H1 (cell line): Measurements from ENCODE around the gene SSUH2. TPM values are rescaled to one million over a fixed set of nuclear protein-coding genes. Genes with fewer than 3 reads are reported as not detected.

ENCODE experiments used
- CTCF ChIA-PET: fragments of 300-600 bp; sonication (Branson Sonifier 250); formaldehyde crosslinking; loops from one replicate; lab custom pipeline; 2021; ENCODE audit not compliant: partially characterized antibody; lab: Charles Lee
- POLR2A ChIA-PET: fragments of 300-600 bp; sonication (Branson Sonifier 250); formaldehyde crosslinking; loops from one replicate; lab custom pipeline; 2021; ENCODE audit warnings: inconsistent platforms; ENCODE audit not compliant: partially characterized antibody; lab: Charles Lee
- DNase-seq, 2 experiments: peaks; one replicate each; pipeline versions ENCODE4 v3.0.0 to v3.0.0-alpha.2; 2010 to 2022; ENCODE audit warnings: low spot score in 2 of 2, low read depth in 1 of 2, mixed read lengths in 1 of 2
- FAIRE-seq: peaks from 2 replicates; lab custom pipeline; 2011; peaks lifted over from hg19 to GRCh38; lab: Jason Lieb, UNC
- H2AFZ ChIP-seq: 2 replicates; pipeline ENCODE4 v1.8.1; 2012; ENCODE audit warnings: low read length, inconsistent platforms
- H2AK5ac ChIP-seq: 2 replicates; pipeline ENCODE4 v1.6.1; 2013; ENCODE audit warnings: low read depth, low read length
- H2BK120ac ChIP-seq: replicated peaks from 2 replicates; pipeline ENCODE3; 2013; ENCODE audit warnings: low read depth, low read length, inconsistent platforms
- H2BK12ac ChIP-seq: 2 replicates; pipeline ENCODE4 v1.6.1; 2013; ENCODE audit warnings: low read depth, low read length
- H2BK15ac ChIP-seq: 2 replicates; pipeline ENCODE4 v1.6.1; 2013; ENCODE audit warnings: low read length
- H2BK20ac ChIP-seq: 2 replicates; pipeline ENCODE4 v1.6.1; 2013; ENCODE audit warnings: low read length
- H2BK5ac ChIP-seq: 2 replicates; pipeline ENCODE4 v1.6.1; 2013; ENCODE audit warnings: low read depth, low read length
- H3K14ac ChIP-seq: 2 replicates; pipeline ENCODE4 v1.6.1; 2013; ENCODE audit warnings: inconsistent platforms; ENCODE audit not compliant: insufficient read length
- H3K18ac ChIP-seq: 2 replicates; pipeline ENCODE4 v1.6.1; 2013; ENCODE audit warnings: low read length; ENCODE audit errors: extremely low read depth
- H3K23ac ChIP-seq: 2 replicates; pipeline ENCODE4 v1.6.1; 2013; ENCODE audit warnings: inconsistent platforms; ENCODE audit not compliant: insufficient read length
- H3K23me2 ChIP-seq: 2 replicates; pipeline ENCODE4 v1.6.1; 2013; ENCODE audit warnings: low read depth, low read length
- H3K27ac ChIP-seq: 2 replicates; pipeline ENCODE4 v1.6.1; 2011; ENCODE audit warnings: low read depth, low read length, inconsistent platforms
- H3K27me3 ChIP-seq, 4 experiments: replicated peaks in 1 of 4; 1 replicate in 1 of 4; 2 replicates in 3 of 4; pipeline versions ENCODE4 v1.6.1 to v1.8.1; 2011 to 2013; ENCODE audit warnings: low read length in 3 of 4, mild to moderate bottlenecking in 3 of 4, inconsistent platforms in 2 of 4, mixed read lengths in 2 of 4, moderate library complexity in 1 of 4; ENCODE audit not compliant: control insufficient read depth in 3 of 4, insufficient read depth in 3 of 4; ENCODE audit errors: extremely low read depth in 1 of 4
- H3K36me3 ChIP-seq, 4 experiments: 2 replicates each; pipeline versions ENCODE4 v1.6.1 to v1.8.1; 2011 to 2013; ENCODE audit warnings: mild to moderate bottlenecking in 4 of 4, low read length in 3 of 4, moderate library complexity in 2 of 4, control low read depth in 1 of 4, inconsistent platforms in 1 of 4; ENCODE audit not compliant: insufficient read depth in 4 of 4, control insufficient read depth in 2 of 4
- H3K4ac ChIP-seq: replicated peaks from 2 replicates; pipeline ENCODE3; 2013; ENCODE audit warnings: low read length, low read depth, mixed read lengths, inconsistent platforms; ENCODE audit not compliant: insufficient read length
- H3K4me1 ChIP-seq, 4 experiments: replicated peaks in 1 of 4; 1 replicate in 1 of 4; 2 replicates in 3 of 4; pipeline versions ENCODE4 v1.6.1 to v1.8.1; 2011 to 2013; ENCODE audit warnings: low read length in 3 of 4, inconsistent platforms in 2 of 4, mixed read lengths in 1 of 4; ENCODE audit not compliant: insufficient read depth in 4 of 4, control insufficient read depth in 3 of 4
- H3K4me2 ChIP-seq, 2 experiments: 2 replicates each; pipeline versions ENCODE4 v1.6.1 to v1.8.1; 2011 to 2013; ENCODE audit warnings: low read depth in 2 of 2, low read length in 2 of 2, control low read depth in 1 of 2, inconsistent platforms in 1 of 2, mild to moderate bottlenecking in 1 of 2; ENCODE audit not compliant: insufficient read depth in 1 of 2
- H3K4me3 ChIP-seq, 4 experiments: fragments of 200-600, 300-600 bp in 1 of 4; sonication (generic), shearing (Covaris generic), sonication (Bioruptor Twin) in 1 of 4; 2 replicates each; pipeline versions ENCODE4 v1.5.1 to v1.8.1; 2011 to 2016; ENCODE audit warnings: low read length in 4 of 4, low read depth in 3 of 4, control low read depth in 2 of 4, inconsistent platforms in 2 of 4, mild to moderate bottlenecking in 2 of 4, mixed read lengths in 1 of 4, moderate library complexity in 1 of 4; ENCODE audit not compliant: insufficient read depth in 2 of 4; ENCODE audit errors: extremely low read depth in 1 of 4
- H3K56ac ChIP-seq: replicated peaks from 2 replicates; pipeline ENCODE3; 2013; ENCODE audit warnings: low read depth, mild to moderate bottlenecking, mixed read lengths, low read length, inconsistent platforms; ENCODE audit not compliant: insufficient read length
- H3K79me1 ChIP-seq: 2 replicates; pipeline ENCODE4 v1.6.1; 2013; ENCODE audit warnings: low read depth, low read length, control low read depth
- H3K79me2 ChIP-seq, 2 experiments: 2 replicates each; pipeline versions ENCODE4 v1.6.1 to v1.8.1; 2012 to 2013; ENCODE audit warnings: low read length in 2 of 2, mild to moderate bottlenecking in 2 of 2, inconsistent platforms in 1 of 2; ENCODE audit not compliant: insufficient read depth in 2 of 2, control insufficient read depth in 1 of 2
- H3K9ac ChIP-seq, 4 experiments: replicated peaks in 1 of 4; 1 replicate in 1 of 4; 2 replicates in 3 of 4; pipeline versions ENCODE4 v1.6.1 to v1.8.1; 2011 to 2013; ENCODE audit warnings: low read depth in 3 of 4, low read length in 3 of 4, control low read depth in 2 of 4, mild to moderate bottlenecking in 2 of 4, moderate library complexity in 2 of 4, inconsistent platforms in 1 of 4; ENCODE audit errors: extremely low read depth in 1 of 4
- H3K9me3 ChIP-seq, 2 experiments: 2 replicates each; pipeline versions ENCODE4 v1.6.1 to v1.8.1; 2012 to 2013; ENCODE audit warnings: mild to moderate bottlenecking in 2 of 2, moderate library complexity in 2 of 2, control low read depth in 1 of 2, inconsistent platforms in 1 of 2, low read depth in 1 of 2, low read length in 1 of 2, mixed read lengths in 1 of 2; ENCODE audit not compliant: insufficient read depth in 2 of 2
- H4K20me1 ChIP-seq, 2 experiments: replicated peaks in 1 of 2; 2 replicates each; pipeline versions ENCODE3 to v1.8.1; 2011 to 2013; ENCODE audit warnings: inconsistent platforms in 2 of 2, low read length in 2 of 2, mild to moderate bottlenecking in 1 of 2; ENCODE audit not compliant: insufficient read depth in 2 of 2, control insufficient read depth in 1 of 2
- H4K5ac ChIP-seq: 2 replicates; pipeline ENCODE4 v1.6.1; 2013; ENCODE audit warnings: low read length, low read depth, mixed read lengths, inconsistent platforms; ENCODE audit not compliant: insufficient read length
- H4K8ac ChIP-seq: 2 replicates; pipeline ENCODE4 v1.8.0; 2013; ENCODE audit warnings: mild to moderate bottlenecking, moderate library complexity, low read length, inconsistent platforms; ENCODE audit not compliant: insufficient read depth; ENCODE audit errors: extremely low read depth
- H4K91ac ChIP-seq: replicated peaks from 2 replicates; pipeline ENCODE3; 2013; ENCODE audit warnings: low read length, mixed read lengths, inconsistent platforms; ENCODE audit not compliant: insufficient read length
- ATF3 ChIP-seq: IDR thresholded peaks from 2 replicates; pipeline ENCODE4 v1.6.1; 2011; ENCODE audit warnings: low read depth, mild to moderate bottlenecking, low read length; ENCODE audit not compliant: insufficient read depth
- CEBPB ChIP-seq: IDR thresholded peaks from 2 replicates; pipeline ENCODE4 v1.6.1; 2012; ENCODE audit warnings: low read depth, low read length
- CREB1 ChIP-seq: IDR thresholded peaks from 2 replicates; pipeline ENCODE4 v1.6.1; 2012; ENCODE audit warnings: inconsistent platforms
- EGR1 ChIP-seq: IDR thresholded peaks from 2 replicates; pipeline ENCODE4 v1.6.1; 2011; ENCODE audit warnings: low read depth, low read length, borderline replicate concordance
- RBBP5 ChIP-seq: IDR thresholded peaks from 2 replicates; pipeline ENCODE4 v1.7.1; 2012; ENCODE audit warnings: low read depth, mild to moderate bottlenecking, inconsistent platforms, low read length, moderate library complexity, borderline replicate concordance
- SIN3A ChIP-seq, 2 experiments: IDR thresholded peaks in 1 of 2; conservative IDR thresholded peaks in 1 of 2; 2 replicates each; pipeline ENCODE4 v1.6.1; 2011 to 2012; ENCODE audit warnings: low read length in 2 of 2, improper control_type of control experiment in 1 of 2, low read depth in 1 of 2, mild to moderate bottlenecking in 1 of 2
- SP2 ChIP-seq: IDR thresholded peaks from 2 replicates; pipeline ENCODE4 v1.6.1; 2012; ENCODE audit warnings: mild to moderate bottlenecking, low read length, inconsistent platforms
- SP4 ChIP-seq: IDR thresholded peaks from 2 replicates; pipeline ENCODE4 v1.6.1; 2012; ENCODE audit warnings: low read length, inconsistent platforms
- polyA plus RNA-seq, 7 experiments: library from polyadenylated mRNA; depleted of rRNA in 3 of 7; stranded (reverse) in 5 of 7; unstranded in 2 of 7; fragments of >200 nt in 5 of 7; fragments of 200-250 nt in 2 of 7; gene quantifications; 1 replicate in 5 of 7; 2 replicates in 1 of 7; 4 replicates in 1 of 7; pipeline versions ENCODE4 v1.2.1 to v1.2.3, GENCODE V29; 2011 to 2013; ENCODE audit warnings: missing spikeins in 2 of 7, mixed read lengths in 2 of 7
- total RNA-seq: library from RNA; stranded (reverse); fragmentation: NEBNext Ultra II Directional; extraction: Animal tissue kit (Norgen Biotek cat#: 25700); gene quantifications from 2 replicates; pipeline ENCODE4 v1.2.1, GENCODE V29; 2021

Gene SSUH2
- total and polyA plus RNA-seq, 2 of the 8 experiments (the other 6 are each of a cell fraction or from before 2014, with no cell fraction given): 0.62 to 0.69 TPM

- TF ChIP-seq SP4: no peak
Measured at GRCh38 chr3:8669019-8669418, 24.4 kb upstream of the SSUH2 start (continued).

DNA sequence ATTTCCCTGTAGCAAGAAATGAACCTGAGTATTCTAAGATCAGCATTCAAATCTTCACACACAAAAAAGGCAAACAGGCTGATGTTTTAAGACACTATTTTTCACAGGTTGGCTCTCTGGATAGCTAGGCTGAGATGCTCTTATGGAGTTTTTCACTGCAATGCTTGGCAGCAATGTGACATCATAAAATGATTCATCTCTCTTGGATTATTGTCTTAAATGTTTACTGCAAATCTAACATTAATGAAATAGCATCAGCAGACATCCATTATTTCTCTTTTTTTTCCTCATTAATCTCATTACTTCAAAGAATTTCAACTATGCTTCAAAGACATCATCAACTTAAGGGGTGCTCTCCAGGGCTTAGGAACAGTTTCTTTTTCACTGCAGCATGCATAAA, 23.6 kb upstream of the SSUH2 start:
- H3K4me1 ChIP-seq: no peaks in the 10 kb centered on the region
- no peak overlapping the region for H3K4me3 ChIP-seq
- no peaks in the 10 kb centered on the region for H3K79me1 ChIP-seq
- H3K27ac ChIP-seq: no peak overlapping the region
- H3K9me3 ChIP-seq: no peaks in the 10 kb centered on the region
- no peak overlapping the region for H2BK120ac ChIP-seq
- H2AK5ac ChIP-seq: no peak overlapping the region
- no peak overlapping the region for H2BK5ac ChIP-seq
- H3K18ac ChIP-seq: no peak overlapping the region
- no peaks in the 10 kb centered on the region for H3K36me3 ChIP-seq
- H4K20me1 ChIP-seq: no peaks in the 10 kb centered on the region
- H3K4ac ChIP-seq: no peak overlapping the region
- ChIA-PET POLR2A (no interaction called here), CTCF (no interaction called here)
- no peak overlapping the region for H3K23ac ChIP-seq
- H3K23me2 ChIP-seq: no peaks in the 10 kb centered on the region
- no peaks in the 10 kb centered on the region for H3K27me3 ChIP-seq
- H2AFZ ChIP-seq: no peak overlapping the region
- H4K8ac ChIP-seq: no peak overlapping the region
- H3K56ac ChIP-seq: no peak overlapping the region
- no peak overlapping the region for H4K5ac ChIP-seq
- no peak overlapping the region for H3K4me2 ChIP-seq
- H2BK20ac ChIP-seq: no peak overlapping the region
- no peak overlapping the region for H4K91ac ChIP-seq
- no peak overlapping the region for H2BK12ac ChIP-seq
- no peak overlapping the region for H2BK15ac ChIP-seq
- no peak overlapping the region for H3K9ac ChIP-seq
- DNase-seq (no peak), FAIRE-seq (no peak)
- TF ChIP-seq EGR1 (no peak), CREB1 (no peak), SP2 (no peak), SIN3A (conservative IDR thresholded peaks at IDR 0.05 in 1 of 2, IDR thresholded peaks at IDR 0.05 in 1 of 2; ENCODE audit: low read depth in 1 of 2, low read length in 2 of 2) (no peak), RBBP5 (no peak), CEBPB (no peak), ATF3 (no peak)
- H3K79me2 ChIP-seq: no peaks in the 10 kb centered on the region
- no peak overlapping the region for H3K14ac ChIP-seq
